HG02798 (cell line): ENCODE data around the gene DCAF15.

Experiments used
- ATAC-seq: cut with Tn5 transposase; IDR thresholded peaks from one replicate; pipeline ENCODE4 v1.9.1; 2021; ENCODE audit warnings: mild to moderate bottlenecking; ENCODE audit not compliant: unreplicated experiment, poor library complexity

The DCAF15 gene

GRCh38 chr19:13929956-13930355 lies 22.4 kb upstream of the DCAF15 start:
- ATAC-seq, result no peak

- no peak for ATAC-seq
These were observed 21.9 kb upstream of the DCAF15 start for GRCh38 chr19:13930402-13930801.

- ATAC-seq, result no peak
These were observed 20.7 kb upstream of the DCAF15 start for GRCh38 chr19:13931391-13932148.

GRCh38 chr19:13932149-13932637 lies 20.1 kb upstream of the DCAF15 start:
- ATAC-seq, result no peak

- ATAC-seq, result no peak
These were observed 19.4 kb upstream of the DCAF15 start for GRCh38 chr19:13932911-13933393.

GRCh38 chr19:13934785-13935109 lies 17.6 kb upstream of the DCAF15 start:
- no peak for ATAC-seq

GRCh38 chr19:13935765-13936510 lies 16.4 kb upstream of the DCAF15 start:
- no peak for ATAC-seq

- ATAC-seq, result no peak
These were observed 14.6 kb upstream of the DCAF15 start for GRCh38 chr19:13937479-13938300.

- no peak for ATAC-seq
These were observed 13.8 kb upstream of the DCAF15 start, which contains the start of gene PODNL1 for GRCh38 chr19:13938301-13939064. TSS of gene PODNL1 (minus strand) at chr19:13938417. CDS start at chr19:13938181, 236 bp downstream.

- no peak for ATAC-seq
These were observed 10.2 kb upstream of the DCAF15 start for GRCh38 chr19:13942023-13942684.

- ATAC-seq, result no peak
These were observed 5.9 kb upstream of the DCAF15 start for GRCh38 chr19:13946414-13946813.

GRCh38 chr19:13951043-13951442 lies 1.3 kb upstream of the DCAF15 start:
- no peak for ATAC-seq

- no peak for ATAC-seq
These were observed 533 bp upstream of the DCAF15 start for GRCh38 chr19:13951799-13952153.

- ATAC-seq, result no peak
These were observed 722 bp downstream of the DCAF15 start for GRCh38 chr19:13952931-13953531.

- no peak for ATAC-seq
These were observed 1.9 kb downstream of the DCAF15 start for GRCh38 chr19:13954185-13954584.

GRCh38 chr19:13955662-13956364 lies 3.5 kb downstream of the DCAF15 start:
- ATAC-seq, result no peak

GRCh38 chr19:13956365-13956744 lies 4.0 kb downstream of the DCAF15 start:
- ATAC-seq, result no peak

- ATAC-seq, result no peak
These were observed 4.7 kb downstream of the DCAF15 start for GRCh38 chr19:13957051-13957450.
